Testis (tissue), 3 donors: Measurements from ENCODE around the gene DYNC1I2. TPM values are rescaled to one million over a fixed set of nuclear protein-coding genes. Genes with fewer than 3 reads are reported as not detected.

Experiments used
- DNase-seq: peaks from one replicate; pipeline ENCODE4 v3.0.0-alpha.2; 2019
- H3K27ac ChIP-seq, 2 donors: fragments of 200-600 bp; sonication (generic); one replicate each; pipeline ENCODE4 v1.5.1; 2019
- H3K27me3 ChIP-seq: fragments of 200-600 bp; sonication (generic); one replicate; pipeline ENCODE4 v1.5.1; 2019
- H3K36me3 ChIP-seq: fragments of 200-600 bp; sonication (generic); one replicate; pipeline ENCODE4 v1.5.1; 2017; ENCODE audit warnings: low read depth; ENCODE audit errors: missing control alignments
- H3K4me1 ChIP-seq: fragments of 200-600 bp; sonication (generic); one replicate; pipeline ENCODE4 v1.5.1; 2019
- H3K4me3 ChIP-seq, 2 donors: fragments of 200-600 bp; sonication (generic); one replicate each; pipeline ENCODE4 v1.5.1; 2017 to 2019
- H3K9me3 ChIP-seq: fragments of 200-600 bp; sonication (generic); one replicate; pipeline ENCODE4 v1.5.1; 2017
- POLR2A ChIP-seq: fragments of 450-650 bp; IDR thresholded peaks from one replicate; pipeline ENCODE4 v1.6.1; 2017; ENCODE audit warnings: antibody characterized with exemption, mild to moderate bottlenecking, moderate library complexity
- WGBS, 2 donors: methylation state at CpG; one replicate each; pipeline ENCODE4 v1.1.5; 2018; 5-methylcytosine and 5-hydroxymethylcytosine counted together
- intact Hi-C: fragments of 100-400 bp; cut with DNase I; formaldehyde crosslinking; loops from one replicate; pipeline ENCODE4 v1.15.1; 2023; ENCODE audit warnings: low total_unique reads
- polyA plus RNA-seq: library from polyadenylated mRNA; stranded (reverse); fragments of 350-450 nt; fragmentation: Illumina TruSeq; extraction: RNeasy Lipid Tissue Mini Kit (QIAGEN cat#74804); gene quantifications from one replicate; pipeline ENCODE4 v1.2.3, GENCODE V29; 2014; ENCODE audit warnings: low read depth, low replicate concordance; ENCODE audit not compliant: insufficient read depth
- total RNA-seq, 2 donors: library from RNA; depleted of rRNA; stranded (reverse); fragments of >200 nt; gene quantifications; one replicate each; pipeline ENCODE4 v1.2.3, GENCODE V29; 2016
- TF ChIP-seq, protein P1 (sequence below), 3 experiments: fragments of 450-650 bp in 2 of 3; fragments of 200-600 bp in 1 of 3; sonication (generic) in 1 of 3; IDR thresholded peaks; one replicate each; pipeline ENCODE4 v1.5.1; 2016 to 2019; ENCODE audit warnings: antibody characterized with exemption in 3 of 3, mild to moderate bottlenecking in 2 of 3, moderate library complexity in 1 of 3

Gene DYNC1I2
- total and polyA plus RNA-seq, 3 donors from 2014 or later = 104 to 114 (median 106) TPM

DNA sequence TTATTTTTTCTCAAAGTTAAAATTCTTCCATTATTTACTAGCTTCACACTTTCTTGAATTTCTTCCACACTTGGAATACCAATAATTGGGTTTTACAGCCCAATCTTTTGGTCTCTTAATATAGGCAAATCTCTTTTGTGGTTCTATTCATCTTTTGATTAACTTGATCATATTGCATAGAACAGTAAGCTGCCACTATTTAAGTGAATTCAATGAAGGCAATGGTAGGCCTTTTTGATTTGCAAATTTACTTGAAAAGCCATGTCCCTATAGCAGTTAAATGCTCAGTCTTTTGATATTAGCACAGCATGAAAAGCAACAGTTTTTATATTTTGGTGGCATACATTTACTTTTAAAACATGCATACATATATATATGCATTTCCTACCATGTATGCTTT is 20.2 kb upstream of the DYNC1I2 start:
- Histone ChIP-seq H3K36me3 (no peaks in the 10 kb centered on the region), H3K27me3 (no peaks in the 10 kb centered on the region), H3K27ac (no peak overlapping the region), H3K9me3 (no peaks in the 10 kb centered on the region), H3K4me1 (no peaks in the 10 kb centered on the region), H3K4me3 (no peak overlapping the region)
- no peak for TF ChIP-seq POLR2A
- TF ChIP-seq, protein P1, sequence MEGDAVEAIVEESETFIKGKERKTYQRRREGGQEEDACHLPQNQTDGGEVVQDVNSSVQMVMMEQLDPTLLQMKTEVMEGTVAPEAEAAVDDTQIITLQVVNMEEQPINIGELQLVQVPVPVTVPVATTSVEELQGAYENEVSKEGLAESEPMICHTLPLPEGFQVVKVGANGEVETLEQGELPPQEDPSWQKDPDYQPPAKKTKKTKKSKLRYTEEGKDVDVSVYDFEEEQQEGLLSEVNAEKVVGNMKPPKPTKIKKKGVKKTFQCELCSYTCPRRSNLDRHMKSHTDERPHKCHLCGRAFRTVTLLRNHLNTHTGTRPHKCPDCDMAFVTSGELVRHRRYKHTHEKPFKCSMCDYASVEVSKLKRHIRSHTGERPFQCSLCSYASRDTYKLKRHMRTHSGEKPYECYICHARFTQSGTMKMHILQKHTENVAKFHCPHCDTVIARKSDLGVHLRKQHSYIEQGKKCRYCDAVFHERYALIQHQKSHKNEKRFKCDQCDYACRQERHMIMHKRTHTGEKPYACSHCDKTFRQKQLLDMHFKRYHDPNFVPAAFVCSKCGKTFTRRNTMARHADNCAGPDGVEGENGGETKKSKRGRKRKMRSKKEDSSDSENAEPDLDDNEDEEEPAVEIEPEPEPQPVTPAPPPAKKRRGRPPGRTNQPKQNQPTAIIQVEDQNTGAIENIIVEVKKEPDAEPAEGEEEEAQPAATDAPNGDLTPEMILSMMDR (IDR thresholded peaks at IDR 0.05) = no peak
- intact Hi-C loops = no loop called here
- no peak for DNase-seq

DNA sequence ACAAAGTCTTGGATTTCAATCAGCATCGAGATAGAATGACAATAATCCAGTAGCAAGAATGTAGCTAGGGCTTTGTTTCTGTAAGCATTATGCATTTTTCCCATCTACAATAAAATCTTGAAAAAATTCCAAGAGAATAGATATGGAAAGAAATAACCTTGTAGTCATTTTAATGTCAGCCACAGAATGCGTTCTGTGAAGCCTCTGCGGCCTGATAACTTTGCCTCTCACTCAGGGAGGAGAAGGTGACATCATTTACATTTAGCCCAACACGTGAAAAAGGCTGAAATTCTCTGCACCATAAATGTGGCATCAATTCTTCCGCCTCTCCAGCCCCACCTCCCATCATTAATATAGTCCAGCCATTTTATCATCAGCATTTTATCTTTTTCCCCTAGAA is 19.1 kb upstream of the DYNC1I2 start:
- TF ChIP-seq, protein P1 (IDR thresholded peaks at IDR 0.05) = no peak
- no peak for TF ChIP-seq POLR2A
- intact Hi-C loops = no loop called here
- Histone ChIP-seq H3K27me3 (no peaks in the 10 kb centered on the region), H3K27ac (no peak overlapping the region), H3K4me3 (no peak overlapping the region), H3K9me3 (no peaks in the 10 kb centered on the region), H3K4me1 (no peaks in the 10 kb centered on the region), H3K36me3 (no peaks in the 10 kb centered on the region)
- WGBS, 2 donors = 62 to 71% methylated on average over 5 of the region's 5 CpGs
- no peak for DNase-seq

DNA sequence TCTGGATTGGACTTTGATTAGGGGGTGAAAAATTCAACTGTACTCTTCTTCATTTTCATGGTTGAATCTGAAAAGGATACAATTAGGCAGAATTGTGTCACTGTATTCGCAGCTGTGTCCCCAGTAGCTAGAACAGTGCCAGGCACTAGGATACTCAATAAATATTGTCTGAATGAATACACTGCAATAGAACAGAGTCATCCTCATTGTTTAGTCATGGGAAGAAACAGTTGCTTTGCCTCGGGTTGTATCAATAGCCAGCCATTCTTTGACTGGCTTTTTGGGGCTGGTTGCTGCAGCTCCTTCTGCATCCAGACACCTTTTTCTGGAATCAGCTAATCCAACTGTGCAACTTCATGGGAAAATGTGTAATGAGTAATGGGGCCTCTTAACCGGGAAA is 18.1 kb upstream of the DYNC1I2 start:
- TF ChIP-seq, protein P1 (IDR thresholded peaks at IDR 0.05) = no peak
- intact Hi-C loops = no loop called here
- no peak overlapping the region for H3K27ac ChIP-seq
- H3K27me3 ChIP-seq = no peaks in the 10 kb centered on the region
- H3K4me1 ChIP-seq = no peaks in the 10 kb centered on the region
- WGBS, 2 donors = 50 to 56% methylated on average over 3 of the region's 3 CpGs
- no peak overlapping the region for H3K4me3 ChIP-seq
- no peaks in the 10 kb centered on the region for H3K36me3 ChIP-seq
- no peaks in the 10 kb centered on the region for H3K9me3 ChIP-seq
- no peak for DNase-seq

DNA sequence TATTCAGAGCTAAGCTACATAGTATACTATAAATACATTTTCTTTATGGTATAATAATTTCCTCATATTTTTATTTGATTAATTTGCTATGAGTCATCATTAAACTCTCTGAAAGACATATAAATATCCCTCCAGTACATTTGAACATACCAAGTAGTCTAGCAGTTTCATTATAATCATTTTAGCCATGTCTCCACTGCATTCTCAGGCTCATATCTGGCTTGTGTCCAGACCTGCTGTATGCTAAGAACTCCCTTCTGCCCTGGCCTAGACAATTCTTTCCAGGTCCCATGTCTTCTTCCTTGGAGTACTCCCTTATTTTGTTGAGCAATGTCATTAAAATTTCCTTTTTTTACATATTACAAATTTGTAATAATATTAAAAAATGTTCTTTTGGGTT is 16.6 kb upstream of the DYNC1I2 start:
- TF ChIP-seq, protein P1 (IDR thresholded peaks at IDR 0.05) = no peak
- TF ChIP-seq POLR2A = no peak
- Histone ChIP-seq H3K27ac (no peak overlapping the region), H3K27me3 (no peaks in the 10 kb centered on the region), H3K4me3 (no peak overlapping the region), H3K9me3 (no peaks in the 10 kb centered on the region), H3K36me3 (no peaks in the 10 kb centered on the region), H3K4me1 (no peaks in the 10 kb centered on the region)
- no peak for DNase-seq
- intact Hi-C loops = no loop called here

DNA sequence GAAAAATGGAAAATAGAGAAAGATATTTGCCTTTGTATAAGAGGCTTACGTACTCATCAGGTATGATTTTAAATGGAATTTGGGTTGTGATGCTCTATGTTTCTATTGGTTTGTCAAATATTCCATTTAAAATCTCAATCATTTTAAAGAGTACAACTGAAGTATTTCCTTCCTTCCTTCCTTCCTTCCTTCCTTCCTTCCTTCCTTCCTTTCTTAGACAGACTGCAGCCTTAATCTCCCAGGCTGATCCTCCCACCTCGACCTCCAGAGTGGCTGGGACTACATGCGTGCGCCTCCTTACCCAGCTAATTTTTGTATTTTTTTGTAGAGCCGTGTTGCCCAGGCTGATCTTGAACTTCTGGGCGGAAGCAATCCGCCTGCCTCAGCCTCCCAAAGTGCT is 15.4 kb upstream of the DYNC1I2 start:
- DNase-seq = no peak
- WGBS, 2 donors = 88 to 89% methylated on average over 7 of the region's 7 CpGs
- H3K27ac ChIP-seq = no peak overlapping the region
- no peaks in the 10 kb centered on the region for H3K27me3 ChIP-seq
- H3K4me1 ChIP-seq = no peaks in the 10 kb centered on the region
- H3K9me3 ChIP-seq = no peaks in the 10 kb centered on the region
- intact Hi-C loops = no loop called here
- TF ChIP-seq, protein P1 (IDR thresholded peaks at IDR 0.05) = no peak
- TF ChIP-seq POLR2A = no peak
- H3K36me3 ChIP-seq = no peaks in the 10 kb centered on the region
- H3K4me3 ChIP-seq = no peak overlapping the region
